Measurements from ENCODE around the gene ACBD6.

ACBD6 gene

DNA sequence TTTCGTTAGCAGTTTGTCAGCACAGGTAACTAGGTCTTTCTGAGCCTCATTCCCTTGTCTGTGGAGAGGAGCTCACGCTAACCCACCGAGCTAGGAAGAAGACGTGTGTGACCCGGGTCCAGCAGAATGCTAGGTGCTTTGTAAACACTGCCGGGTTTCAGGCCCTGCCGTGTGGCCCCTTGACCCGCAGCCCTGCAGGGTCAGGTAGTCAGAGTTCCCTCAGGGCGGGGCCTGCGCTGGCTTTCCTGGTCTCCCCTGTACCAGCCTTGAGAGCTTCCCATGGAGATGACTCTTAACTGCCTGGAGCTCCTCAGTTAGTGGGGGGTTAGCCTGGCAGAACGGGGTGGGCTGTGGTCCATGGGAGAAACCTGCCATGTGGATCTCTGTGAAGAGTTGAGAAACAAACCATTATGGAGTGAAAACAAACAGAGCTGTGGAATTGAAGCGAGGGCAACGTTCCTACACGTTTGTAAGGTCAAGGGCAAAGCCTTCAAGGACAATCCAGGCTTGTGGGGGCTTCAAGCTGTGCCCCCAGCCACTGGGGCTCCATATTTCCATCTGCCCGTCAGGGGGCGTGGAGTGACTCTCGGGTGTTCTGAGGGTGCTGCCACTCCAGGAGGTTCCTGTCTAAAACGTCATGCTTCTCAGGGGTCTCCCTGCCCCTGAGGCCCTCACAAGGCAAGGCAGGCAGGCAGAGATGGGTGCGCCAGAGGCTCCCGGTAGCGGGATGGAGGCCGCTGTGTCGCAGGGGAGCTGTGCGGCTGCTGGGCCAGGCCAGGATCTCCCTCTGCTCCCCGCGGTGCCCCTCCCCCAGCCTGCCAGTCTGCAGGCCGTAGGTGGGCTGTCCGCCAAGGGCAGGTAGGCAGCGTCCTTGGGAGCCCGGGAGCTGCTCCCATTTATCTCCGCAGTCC lies 248.5 kb downstream of the ACBD6 start:
- DNase-seq, result no peak

DNA sequence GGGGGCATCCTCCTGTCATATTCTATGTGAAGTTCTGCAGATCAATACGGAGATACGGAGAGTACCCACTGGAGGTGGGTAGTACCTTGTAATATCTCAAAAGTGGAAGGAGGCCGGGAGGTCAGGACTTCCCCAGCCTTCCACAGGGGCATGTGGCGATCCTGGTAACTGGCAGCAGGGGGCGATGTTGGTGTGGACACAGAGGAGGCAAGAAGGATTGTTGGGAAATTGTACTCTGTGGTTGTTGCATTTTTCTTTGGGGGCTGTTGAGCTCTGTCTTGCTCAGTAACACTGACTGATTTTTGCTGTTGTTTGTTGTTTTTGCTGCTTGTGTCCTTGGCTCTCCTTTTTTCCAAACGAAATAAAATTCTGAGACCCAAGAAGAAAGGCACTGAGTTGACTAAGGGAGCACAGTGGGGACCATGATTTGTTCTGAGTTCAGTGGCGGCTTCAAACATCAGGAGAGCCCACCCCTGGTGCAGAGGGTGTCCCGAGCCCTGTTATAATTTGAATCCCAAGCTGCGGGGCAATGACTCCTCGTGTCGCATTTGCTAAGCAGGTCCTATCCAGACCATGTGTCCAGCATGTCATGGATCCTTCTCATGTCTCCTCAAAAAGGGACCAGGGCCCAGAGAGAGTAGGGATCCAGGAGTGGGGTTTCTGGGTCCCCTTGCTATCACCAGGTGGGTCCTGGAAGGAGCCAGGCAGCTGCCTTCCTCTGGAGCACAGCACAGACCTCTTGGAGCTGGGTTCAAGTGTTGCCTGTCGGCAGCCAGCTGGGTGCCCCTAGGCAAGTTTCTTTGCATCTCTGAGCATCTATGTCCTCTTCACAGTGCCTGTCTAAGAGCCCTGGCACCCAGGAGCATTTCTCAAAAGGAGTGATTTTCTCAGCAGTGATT lies 249.5 kb downstream of the ACBD6 start:
- peak; percentile 19 for DNase-seq

DNA sequence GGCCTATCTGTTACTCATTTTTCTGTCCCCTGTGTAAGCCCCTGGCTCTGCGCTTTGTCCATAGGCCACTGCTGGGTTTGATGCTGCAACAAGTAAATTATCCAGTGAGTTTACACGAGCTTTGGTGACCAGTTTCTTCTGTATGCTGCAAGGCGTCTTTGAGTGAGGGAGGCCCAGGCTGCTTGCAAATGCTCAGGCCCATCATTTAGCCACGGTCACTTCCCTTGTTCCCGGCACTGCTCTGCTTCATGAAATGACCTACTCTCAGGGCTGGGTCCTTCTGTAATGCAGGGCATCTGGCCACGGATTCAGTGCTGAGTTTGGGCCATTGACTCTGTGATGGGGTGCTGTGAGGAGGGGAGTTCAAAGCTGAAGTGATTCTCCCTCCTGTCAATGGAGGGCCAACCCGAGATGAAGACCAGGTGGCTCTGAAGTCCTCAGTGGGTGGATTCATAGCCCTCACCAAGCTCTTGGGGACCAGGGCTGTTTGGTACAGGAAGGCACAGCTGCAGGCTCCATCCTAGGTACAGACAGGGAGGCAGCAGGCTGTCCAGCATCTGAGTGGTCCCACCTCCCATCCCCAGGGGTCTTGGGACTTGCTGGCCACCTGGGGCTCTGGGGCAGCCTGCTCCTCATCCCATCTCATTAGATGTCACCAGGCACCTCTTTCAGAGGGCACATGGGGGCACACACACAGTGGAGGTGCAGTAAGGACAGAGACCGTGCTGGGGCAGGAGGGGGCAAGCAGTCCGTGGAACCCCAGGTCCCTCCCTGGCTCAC lies 250.7 kb downstream of the ACBD6 start:
- no peak for DNase-seq

DNA sequence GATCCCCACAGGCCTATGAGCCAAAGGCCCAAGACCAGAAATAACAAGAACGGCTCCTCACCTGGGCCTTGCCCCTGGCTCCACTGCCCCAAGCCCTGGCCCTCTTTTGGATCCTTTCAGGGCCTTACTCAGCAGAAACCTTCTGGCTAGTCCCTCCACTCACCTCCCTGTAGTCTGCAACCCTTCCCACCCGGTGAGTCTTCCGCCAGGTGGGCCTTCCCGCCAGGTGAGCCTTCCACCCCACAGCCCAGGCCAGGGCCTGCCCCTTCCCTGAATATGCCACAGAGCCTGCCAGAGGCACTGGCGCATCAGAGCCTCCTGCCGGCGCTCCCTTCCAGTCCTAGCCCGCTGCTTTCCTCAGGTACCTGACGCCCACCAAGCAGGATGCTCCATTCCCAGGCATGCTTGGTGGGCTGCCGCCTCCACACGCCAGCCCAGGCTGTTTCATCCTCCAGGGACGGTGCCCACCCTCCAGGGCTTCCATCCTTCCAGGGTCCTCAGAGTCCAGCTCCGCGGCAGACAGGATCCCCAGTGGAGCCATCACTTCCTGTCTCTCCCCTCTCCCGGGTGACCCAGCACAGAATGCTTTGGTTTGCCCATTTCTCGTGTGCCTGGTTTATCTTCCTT lies 251.4 kb downstream of the ACBD6 start:
- DNase-seq, result no peak

DNA sequence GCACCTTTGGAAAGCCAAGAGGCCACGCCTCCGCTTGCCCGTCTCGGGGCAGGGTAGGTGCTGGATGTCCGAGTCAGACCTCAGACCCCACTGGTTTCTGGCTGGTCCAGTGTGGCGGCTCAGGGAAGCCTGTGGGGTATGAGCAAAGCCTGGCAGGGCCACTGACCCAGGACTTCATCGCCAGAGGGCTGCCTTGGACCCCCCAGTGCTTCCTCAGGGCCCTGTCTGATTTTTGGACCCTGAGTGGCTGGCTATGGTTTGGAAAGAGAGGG lies 251.9 kb downstream of the ACBD6 start:
- DNase-seq, result no peak

DNA sequence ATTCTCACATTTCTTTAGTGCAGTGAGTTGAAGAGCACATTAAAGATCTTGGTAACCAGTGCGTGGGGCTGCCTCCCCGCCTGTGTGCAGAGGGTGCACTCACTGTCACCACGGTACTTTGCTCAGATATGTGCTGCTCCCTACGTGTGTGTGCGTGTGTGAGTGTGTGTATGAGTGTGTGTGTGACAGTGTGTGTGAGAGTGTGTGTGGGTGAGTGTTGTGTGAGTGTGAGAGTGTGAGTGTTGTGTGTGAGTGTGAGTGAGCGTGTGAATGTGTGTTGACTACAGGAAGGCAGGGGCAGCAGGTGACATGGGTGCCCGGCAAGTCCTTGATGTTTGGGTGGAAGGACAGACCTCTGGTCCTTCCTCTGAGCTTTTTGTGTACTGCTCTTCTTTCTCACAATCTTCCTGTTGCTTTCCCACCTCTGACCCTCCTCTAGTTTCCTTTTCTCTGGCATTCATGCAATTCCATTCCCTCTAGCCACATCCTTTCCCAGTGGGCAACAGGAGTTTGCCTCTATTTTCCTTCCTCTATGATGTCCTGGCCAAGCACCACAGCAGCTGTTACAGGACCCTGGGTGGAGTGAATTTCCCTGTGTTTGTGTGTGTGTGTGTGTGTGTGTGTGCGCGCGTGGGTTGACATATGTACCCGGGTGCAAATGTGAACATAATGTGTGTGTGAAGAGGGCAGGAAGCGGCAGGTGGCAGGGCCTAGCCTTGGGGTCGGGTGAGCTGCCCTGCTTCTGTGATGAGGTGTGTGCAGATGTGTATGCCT lies 252.5 kb downstream of the ACBD6 start:
- no peak for DNase-seq

DNA sequence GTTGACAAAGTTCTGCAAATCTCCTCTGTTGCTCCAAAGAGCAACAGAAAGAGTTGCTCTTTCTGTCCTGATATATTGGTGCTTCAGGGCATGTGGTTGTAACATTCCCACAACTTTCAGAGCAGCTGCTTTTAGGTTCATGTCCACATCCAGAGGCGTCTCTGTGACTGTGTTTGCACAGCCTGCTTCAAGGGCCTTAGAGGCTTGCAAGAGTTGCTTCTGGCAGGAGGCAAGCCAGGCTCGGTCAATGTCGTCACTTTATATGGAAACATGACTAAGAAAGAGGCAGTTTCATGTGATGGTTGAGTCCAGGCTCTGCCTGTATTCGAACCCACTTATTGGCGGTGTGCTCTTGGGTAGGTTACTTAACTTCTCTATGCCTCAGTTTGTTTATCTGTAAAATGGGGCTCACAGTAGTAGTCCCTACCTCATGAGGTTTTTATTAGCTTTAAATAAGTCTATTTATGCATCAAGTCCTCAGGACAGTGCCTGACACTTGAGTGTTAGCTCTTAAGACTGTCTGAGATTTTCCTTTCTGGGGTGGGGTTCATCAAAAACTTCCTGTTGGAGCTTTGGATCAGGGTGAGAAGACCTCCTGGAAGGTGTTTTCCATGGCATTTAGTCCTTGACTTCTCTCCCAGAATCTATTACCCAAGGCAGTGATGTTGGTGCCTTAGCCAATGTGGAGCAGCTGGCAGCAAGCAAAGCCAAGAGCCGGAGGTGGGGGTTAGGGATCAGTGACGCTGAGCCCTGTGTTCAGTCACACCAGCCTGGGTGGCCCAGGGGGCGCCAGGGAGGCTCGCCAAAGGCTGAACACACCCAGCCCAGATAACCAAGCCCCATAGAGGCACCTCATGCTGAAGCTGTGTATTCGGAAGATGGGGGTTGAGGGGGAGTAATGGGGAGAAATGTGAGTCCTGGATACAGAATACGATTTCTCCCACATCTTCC lies 253.4 kb downstream of the ACBD6 start:
- no peak for DNase-seq

DNA sequence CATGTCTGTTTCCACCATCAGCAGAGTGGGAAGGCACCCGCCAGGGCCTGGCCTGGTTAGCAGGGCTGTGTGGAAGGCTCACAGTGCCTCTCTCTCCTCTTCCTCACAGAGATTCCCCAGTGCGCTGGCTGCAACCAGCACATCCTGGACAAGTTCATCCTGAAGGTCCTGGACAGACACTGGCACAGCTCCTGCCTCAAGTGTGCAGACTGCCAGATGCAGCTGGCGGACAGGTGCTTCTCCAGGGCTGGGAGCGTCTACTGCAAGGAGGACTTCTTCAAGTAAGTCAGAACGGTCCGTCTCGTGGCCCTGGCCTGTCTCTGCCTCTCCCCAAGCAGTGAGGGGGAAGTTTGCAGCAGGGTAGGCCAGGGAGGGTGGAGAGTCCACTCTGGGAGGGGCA lies 254.2 kb downstream of the ACBD6 start:
- no peak for DNase-seq

DNA sequence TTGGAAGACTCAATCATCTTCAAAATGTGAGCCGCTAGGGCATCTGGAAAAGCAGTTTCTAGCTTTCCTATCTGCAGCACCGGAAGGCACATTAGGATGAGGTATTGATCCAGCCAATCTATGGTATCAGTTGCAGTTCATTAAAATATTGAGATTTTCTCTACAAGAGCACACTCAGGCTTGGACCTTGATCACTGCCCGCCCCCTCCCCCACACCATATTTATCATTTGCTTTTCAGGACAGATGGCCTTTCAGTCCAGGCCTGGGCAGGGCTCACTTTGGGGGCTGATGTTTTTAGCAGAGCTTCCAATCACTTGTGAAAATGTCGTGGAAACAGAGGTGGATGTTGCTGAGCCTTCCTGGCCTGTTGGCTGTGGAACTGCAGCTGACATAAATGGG lies 254.8 kb downstream of the ACBD6 start:
- DNase-seq, result no peak

DNA sequence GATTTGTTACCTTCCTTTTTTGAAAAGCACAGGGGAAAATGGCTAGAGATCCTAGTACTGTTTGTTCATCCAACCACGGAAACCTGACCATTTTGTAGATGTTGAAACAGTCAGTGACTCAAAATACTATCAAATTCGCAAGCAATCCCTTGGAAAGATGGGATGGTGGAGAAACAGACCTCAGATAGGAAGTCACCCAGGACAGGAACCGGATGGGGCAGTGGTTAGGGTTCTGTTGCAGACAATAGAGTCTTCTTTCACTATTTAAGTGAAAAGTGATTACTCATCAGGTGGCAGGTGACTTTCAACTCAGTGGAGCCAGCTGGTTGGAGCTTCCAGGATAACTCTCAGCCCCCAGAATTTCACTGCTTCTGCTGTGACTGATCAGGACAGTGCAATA lies 255.3 kb downstream of the ACBD6 start:
- no peak for DNase-seq

DNA sequence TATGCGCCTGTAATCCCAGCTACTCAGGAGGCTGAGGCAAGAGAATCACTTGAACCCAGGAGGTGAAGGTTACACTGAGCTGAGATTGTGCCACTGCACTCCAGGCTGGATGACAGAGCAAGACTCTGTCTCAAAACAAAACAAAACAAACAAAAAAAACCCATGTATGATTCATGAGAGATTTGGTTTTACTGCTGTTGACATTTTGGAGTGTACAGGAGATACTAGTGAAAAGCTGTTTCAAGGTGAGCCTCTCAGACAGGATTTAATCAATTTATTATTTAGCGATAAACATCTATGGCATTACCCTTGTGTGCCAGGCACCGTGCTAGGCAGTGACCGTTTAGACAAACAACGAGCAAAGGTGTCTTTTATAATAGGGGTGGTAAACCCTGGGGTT lies 255.8 kb downstream of the ACBD6 start:
- DNase-seq, result no peak

DNA sequence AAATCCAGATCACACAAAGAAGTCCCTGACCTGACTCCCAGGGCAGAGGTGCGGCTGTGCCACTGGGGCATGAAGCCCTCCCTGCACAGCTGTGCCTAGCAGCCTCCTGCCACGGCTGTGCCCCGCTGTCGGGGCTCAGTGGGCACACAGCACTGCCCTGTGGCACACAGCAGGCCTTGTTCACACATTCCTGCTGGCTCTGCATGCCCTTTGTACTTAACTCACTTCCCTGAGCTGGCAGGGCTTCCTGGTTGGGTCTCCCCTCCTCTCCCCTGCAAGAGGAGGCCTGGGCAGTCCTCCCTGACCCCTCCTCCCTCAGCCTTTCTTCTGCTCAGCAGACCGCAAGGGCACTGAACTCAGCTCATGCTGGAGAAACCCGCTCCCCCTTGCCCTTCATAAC lies 257.5 kb downstream of the ACBD6 start:
- DNase-seq, result no peak

DNA sequence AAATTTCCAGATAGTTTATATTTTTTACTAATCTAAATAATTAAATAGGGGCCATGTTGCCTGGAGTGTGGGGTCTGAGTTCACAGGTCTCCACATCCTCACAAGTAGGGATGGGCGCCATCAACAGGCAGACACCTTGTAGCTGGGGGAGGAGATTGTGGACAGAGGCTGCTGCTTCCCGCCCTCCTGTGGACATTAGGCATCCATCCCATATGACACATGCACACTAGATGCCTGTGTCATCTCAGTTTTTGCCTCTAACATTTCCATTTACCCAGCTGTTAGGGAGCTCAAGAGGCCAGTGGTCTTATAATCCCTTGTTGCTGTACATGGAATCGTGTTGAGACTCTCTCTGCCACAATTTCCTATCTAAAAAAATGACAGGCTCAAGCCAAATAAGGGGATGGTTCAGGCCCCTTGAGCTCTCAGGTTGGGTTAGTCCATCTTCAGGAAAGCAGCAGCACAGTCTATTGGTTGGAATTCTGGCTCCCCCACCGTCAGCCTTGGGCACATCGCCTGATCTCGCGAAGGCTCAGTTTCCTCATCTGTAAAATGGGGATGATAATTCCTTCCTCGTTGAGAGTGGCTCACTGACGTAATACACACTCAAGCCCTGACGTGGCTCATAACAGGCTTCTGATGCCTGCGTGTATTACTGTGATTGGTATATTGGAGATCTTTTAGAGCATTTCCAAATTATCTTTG lies 258.7 kb downstream of the ACBD6 start:
- no peak for DNase-seq

DNA sequence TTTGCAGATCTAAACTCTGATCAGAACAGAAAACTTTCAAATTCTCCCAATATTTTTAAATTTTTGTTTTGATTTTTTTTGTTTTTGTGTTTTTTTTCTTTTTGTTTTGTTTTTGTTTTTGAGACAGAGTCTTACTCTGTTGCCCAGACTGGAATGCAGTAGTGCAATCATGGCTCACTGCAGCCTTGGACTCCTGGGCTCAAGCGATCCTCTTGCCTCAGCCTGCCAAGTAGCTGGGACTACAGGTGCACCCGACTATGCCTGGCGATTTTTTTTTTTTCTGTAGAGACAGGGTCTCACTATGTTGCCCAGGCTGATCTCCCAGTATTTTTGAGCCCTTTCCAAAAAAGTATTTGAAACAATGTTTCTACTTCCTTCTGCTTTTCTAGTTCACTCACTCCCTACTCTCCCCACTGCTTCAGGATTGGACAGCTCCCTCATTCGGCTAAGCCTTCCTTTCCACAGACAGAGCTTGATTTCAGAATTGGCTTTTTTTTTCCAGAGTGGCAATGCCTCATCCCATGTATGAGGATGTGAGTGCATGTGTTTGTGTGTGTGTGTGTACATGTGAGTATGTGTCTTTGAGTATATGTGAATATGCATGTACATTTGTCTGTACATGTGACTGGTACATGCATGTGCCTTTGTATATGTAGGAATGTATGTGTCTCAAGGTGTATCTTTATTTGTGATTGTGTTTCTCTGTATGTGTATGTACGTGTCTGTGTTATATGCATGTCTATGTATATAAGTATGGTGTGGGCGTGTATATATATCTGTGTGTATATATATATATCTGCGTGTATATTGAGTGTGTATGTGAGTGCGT lies 260.4 kb downstream of the ACBD6 start:
- no peak for DNase-seq

DNA sequence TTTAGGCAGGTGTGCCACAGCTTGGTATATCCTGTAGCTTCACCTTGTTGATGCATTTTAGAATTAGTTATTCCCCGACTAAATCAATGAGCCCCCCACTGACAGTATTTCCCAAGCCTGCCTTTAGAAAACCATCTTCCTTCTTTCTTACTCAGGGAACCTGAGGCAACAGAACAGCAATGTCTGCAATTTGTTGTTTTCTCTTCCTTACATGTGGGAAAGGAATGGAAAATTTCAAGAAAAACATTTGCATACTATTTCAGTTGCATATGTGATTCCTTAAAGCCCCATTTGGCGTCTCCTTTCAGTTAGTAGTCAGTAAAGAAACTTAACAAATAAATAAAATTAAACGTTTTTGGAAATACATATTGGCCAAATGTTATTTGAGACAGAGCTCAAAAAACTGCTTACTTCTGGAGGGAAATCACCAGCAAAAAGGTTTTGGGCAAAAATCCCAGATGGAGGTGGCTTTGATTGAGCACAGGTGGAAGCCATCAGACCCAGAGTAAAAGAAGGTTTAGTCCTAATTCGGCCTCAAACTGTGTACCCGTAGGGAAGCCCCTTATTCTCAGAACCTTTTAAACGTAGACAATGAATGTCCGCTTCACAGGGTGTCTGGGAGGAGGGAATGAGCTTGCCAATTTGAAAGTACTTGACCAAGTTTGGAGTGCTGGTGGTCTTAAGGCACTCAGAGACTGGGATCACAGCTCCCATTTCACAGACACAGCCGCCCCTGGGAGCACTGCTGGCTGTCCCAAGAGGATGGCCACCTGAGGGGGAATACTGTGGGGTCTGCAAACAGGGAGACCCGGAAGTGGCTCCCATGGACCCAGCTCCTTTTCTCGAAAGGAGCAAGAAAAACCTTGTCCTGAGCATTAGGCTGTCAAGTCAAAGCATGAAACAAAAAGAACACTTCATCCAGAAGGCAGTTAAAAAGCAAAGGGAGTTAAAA lies 263.0 kb downstream of the ACBD6 start:
- no peak for DNase-seq

DNA sequence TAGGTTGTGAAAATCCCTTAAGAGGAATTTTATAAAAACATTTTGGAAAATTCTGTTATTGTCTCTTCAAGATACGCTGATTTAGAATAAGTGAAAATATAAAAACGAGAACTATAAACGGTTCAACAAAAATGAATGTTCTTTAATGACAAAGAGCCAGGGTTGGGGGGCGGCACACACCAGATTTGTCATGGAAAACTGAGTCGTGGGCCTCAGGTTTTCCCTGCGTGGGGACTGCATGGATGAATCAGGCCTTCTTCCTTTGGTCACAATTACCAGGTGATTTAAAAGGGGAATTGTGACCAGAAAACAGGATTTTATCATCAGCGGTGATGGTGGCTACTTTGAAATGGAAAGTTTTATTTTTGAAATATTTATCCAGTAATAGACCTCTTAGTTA lies 263.7 kb downstream of the ACBD6 start:
- DNase-seq, result no peak
